Keratinocyte (primary cell): ENCODE data around the gene C13orf42.

Experiments
- EZH2 ChIP-seq: IDR thresholded peaks from one replicate; pipeline ENCODE4 v1.6.1; 2012; ENCODE audit warnings: inconsistent platforms, mild to moderate bottlenecking, low read length, moderate library complexity
- TF ChIP-seq, protein P1 (sequence below), 3 experiments: IDR thresholded peaks in 1 of 3; conservative IDR thresholded peaks in 1 of 3; optimal IDR thresholded peaks in 1 of 3; 2 replicates in 2 of 3; 3 replicates in 1 of 3; pipeline versions ENCODE3 to v1.5.1; 2011; ENCODE audit warnings: low read length in 3 of 3, mild to moderate bottlenecking in 3 of 3, moderate library complexity in 2 of 3, control low read depth in 1 of 3, inconsistent platforms in 1 of 3; ENCODE audit not compliant: insufficient read depth in 2 of 3; ENCODE audit errors: extremely low read depth in 1 of 3

DNA sequence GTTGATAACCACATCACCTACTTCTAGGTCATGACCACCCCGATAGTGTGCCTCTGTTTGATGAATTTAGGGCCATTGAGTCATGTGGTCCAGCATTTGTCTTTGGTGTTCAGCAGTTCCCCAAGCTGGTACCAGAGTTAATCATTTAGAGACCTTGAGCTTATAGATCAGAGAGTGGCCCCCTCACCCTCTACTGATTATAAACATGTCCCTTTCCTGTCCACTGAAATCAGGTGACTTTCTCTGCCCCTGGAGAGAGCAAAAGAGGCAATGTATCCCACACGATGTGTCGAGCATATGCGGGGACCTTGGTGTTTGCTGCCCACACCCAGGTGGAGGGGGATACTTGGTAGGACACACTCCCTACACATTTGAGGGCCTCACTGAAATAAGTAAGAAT lies 46.3 kb downstream of the C13orf42 start:
- TF ChIP-seq, protein P1, sequence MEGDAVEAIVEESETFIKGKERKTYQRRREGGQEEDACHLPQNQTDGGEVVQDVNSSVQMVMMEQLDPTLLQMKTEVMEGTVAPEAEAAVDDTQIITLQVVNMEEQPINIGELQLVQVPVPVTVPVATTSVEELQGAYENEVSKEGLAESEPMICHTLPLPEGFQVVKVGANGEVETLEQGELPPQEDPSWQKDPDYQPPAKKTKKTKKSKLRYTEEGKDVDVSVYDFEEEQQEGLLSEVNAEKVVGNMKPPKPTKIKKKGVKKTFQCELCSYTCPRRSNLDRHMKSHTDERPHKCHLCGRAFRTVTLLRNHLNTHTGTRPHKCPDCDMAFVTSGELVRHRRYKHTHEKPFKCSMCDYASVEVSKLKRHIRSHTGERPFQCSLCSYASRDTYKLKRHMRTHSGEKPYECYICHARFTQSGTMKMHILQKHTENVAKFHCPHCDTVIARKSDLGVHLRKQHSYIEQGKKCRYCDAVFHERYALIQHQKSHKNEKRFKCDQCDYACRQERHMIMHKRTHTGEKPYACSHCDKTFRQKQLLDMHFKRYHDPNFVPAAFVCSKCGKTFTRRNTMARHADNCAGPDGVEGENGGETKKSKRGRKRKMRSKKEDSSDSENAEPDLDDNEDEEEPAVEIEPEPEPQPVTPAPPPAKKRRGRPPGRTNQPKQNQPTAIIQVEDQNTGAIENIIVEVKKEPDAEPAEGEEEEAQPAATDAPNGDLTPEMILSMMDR (optimal IDR thresholded peaks at IDR 0.05 in 1 of 3, IDR thresholded peaks at IDR 0.05 in 1 of 3, conservative IDR thresholded peaks at IDR 0.05 in 1 of 3; ENCODE audit: extremely low read depth in 1 of 3, insufficient read depth in 2 of 3, low read length in 3 of 3), result no peak
- TF ChIP-seq EZH2, result no peak
